ENCODE measurements around the gene RENBP.

Gene RENBP

GRCh38 chrX:153888344-153888743 is 56.1 kb downstream of the RENBP start:
- in situ Hi-C loops (cut with HindIII; ENCODE audit: low sequenced_read_pairs), result no loop called here
- no peak for DNase-seq (ENCODE audit: low read depth)
- H3K4me3 ChIP-seq (ENCODE audit: low read depth, low read length), result no peak overlapping the region
- TF ChIP-seq, protein P1, sequence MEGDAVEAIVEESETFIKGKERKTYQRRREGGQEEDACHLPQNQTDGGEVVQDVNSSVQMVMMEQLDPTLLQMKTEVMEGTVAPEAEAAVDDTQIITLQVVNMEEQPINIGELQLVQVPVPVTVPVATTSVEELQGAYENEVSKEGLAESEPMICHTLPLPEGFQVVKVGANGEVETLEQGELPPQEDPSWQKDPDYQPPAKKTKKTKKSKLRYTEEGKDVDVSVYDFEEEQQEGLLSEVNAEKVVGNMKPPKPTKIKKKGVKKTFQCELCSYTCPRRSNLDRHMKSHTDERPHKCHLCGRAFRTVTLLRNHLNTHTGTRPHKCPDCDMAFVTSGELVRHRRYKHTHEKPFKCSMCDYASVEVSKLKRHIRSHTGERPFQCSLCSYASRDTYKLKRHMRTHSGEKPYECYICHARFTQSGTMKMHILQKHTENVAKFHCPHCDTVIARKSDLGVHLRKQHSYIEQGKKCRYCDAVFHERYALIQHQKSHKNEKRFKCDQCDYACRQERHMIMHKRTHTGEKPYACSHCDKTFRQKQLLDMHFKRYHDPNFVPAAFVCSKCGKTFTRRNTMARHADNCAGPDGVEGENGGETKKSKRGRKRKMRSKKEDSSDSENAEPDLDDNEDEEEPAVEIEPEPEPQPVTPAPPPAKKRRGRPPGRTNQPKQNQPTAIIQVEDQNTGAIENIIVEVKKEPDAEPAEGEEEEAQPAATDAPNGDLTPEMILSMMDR (IDR thresholded peaks at IDR 0.05; ENCODE audit: low read depth, low read length, missing control alignments), result no peak

- TF ChIP-seq, protein P1 (IDR thresholded peaks at IDR 0.05; ENCODE audit: low read depth, low read length, missing control alignments), result no peak
- no peak for DNase-seq (ENCODE audit: low read depth)
- in situ Hi-C loops (cut with HindIII; ENCODE audit: low sequenced_read_pairs), result no loop called here
- H3K4me3 ChIP-seq (ENCODE audit: low read depth, low read length), result no peak overlapping the region
Observed at GRCh38 chrX:153887385-153887784, 57.1 kb downstream of the RENBP start.

GRCh38 chrX:153886915-153887314 is 57.5 kb downstream of the RENBP start:
- no peak overlapping the region for H3K4me3 ChIP-seq (ENCODE audit: low read depth, low read length)
- in situ Hi-C loops (cut with HindIII; ENCODE audit: low sequenced_read_pairs), result no loop called here
- TF ChIP-seq, protein P1 (IDR thresholded peaks at IDR 0.05; ENCODE audit: low read depth, low read length, missing control alignments), result no peak
- no peak for DNase-seq (ENCODE audit: low read depth)

- TF ChIP-seq, protein P1 (IDR thresholded peaks at IDR 0.05; ENCODE audit: low read depth, low read length, missing control alignments), result no peak
- in situ Hi-C loops (cut with HindIII; ENCODE audit: low sequenced_read_pairs), result no loop called here
- H3K4me3 ChIP-seq (ENCODE audit: low read depth, low read length), result no peak within 1 kb of the TSS
- DNase-seq (ENCODE audit: low read depth), result no peak
Observed at GRCh38 chrX:153885968-153886903, 58.2 kb downstream of the RENBP start, which contains the start of gene L1CAM. Gene L1CAM, minus strand, starts transcription at chrX:153886173. Its CDS starts 10,337 bp downstream, at chrX:153875836.

All from astrocyte of the cerebellum (primary cell).